ENCODE data around the gene FRMPD2. TPM values are rescaled to one million over a fixed set of nuclear protein-coding genes. Genes with fewer than 3 reads are reported as not detected.
"Not testable (repeated sequence)": the region's sequence is repeated elsewhere in the genome, so short reads cannot be mapped to it uniquely, and the experiment has no call there.

FRMPD2 gene
- total RNA-seq, 1 donor from 2014 or later, result under 0.01 TPM

GRCh38 chr10:48231178-48231577 is 43.3 kb downstream of the FRMPD2 start:
- no peak for TF ChIP-seq CTCF (IDR thresholded peaks at IDR 0.05; ENCODE audit: insufficient read depth, low read length, severe bottlenecking)
- no peaks in the 10 kb centered on the region for H3K36me3 ChIP-seq (ENCODE audit: control insufficient read depth, insufficient read depth, low read length)
- H3K4me3 ChIP-seq (ENCODE audit: low read depth, low read length), result no peak overlapping the region
- no peak for FAIRE-seq
- peak; percentile 3 for DNase-seq (ENCODE audit: low read depth)
- no peaks in the 10 kb centered on the region for H3K27me3 ChIP-seq (ENCODE audit: control insufficient read depth, insufficient read depth, low read length)

GRCh38 chr10:48227213-48227612 is 47.3 kb downstream of the FRMPD2 start:
- Histone ChIP-seq H3K4me3 (ENCODE audit: low read depth, low read length) (no peak overlapping the region), H3K27me3 (ENCODE audit: control insufficient read depth, insufficient read depth, low read length) (no peaks in the 10 kb centered on the region), H3K36me3 (ENCODE audit: control insufficient read depth, insufficient read depth, low read length) (no peaks in the 10 kb centered on the region)
- FAIRE-seq (no peak), DNase-seq (ENCODE audit: low read depth) (no peak)
- TF ChIP-seq CTCF (IDR thresholded peaks at IDR 0.05; ENCODE audit: insufficient read depth, low read length, severe bottlenecking), result no peak

- H3K4me3 ChIP-seq (ENCODE audit: low read depth, low read length), result no peak overlapping the region
- TF ChIP-seq CTCF (IDR thresholded peaks at IDR 0.05; ENCODE audit: insufficient read depth, low read length, severe bottlenecking), result no peak
- no peak for DNase-seq (ENCODE audit: low read depth)
- H3K36me3 ChIP-seq (ENCODE audit: control insufficient read depth, insufficient read depth, low read length), result no peaks in the 10 kb centered on the region
- no peak for FAIRE-seq
- H3K27me3 ChIP-seq (ENCODE audit: control insufficient read depth, insufficient read depth, low read length), result no peaks in the 10 kb centered on the region
Observed at GRCh38 chr10:48224979-48225560, 49.4 kb downstream of the FRMPD2 start.

GRCh38 chr10:48224296-48224695 is 50.2 kb downstream of the FRMPD2 start:
- no peak for DNase-seq (ENCODE audit: low read depth)
- no peak for FAIRE-seq
- Histone ChIP-seq H3K4me3 (ENCODE audit: low read depth, low read length) (no peak overlapping the region), H3K27me3 (ENCODE audit: control insufficient read depth, insufficient read depth, low read length) (no peaks in the 10 kb centered on the region), H3K36me3 (ENCODE audit: control insufficient read depth, insufficient read depth, low read length) (no peaks in the 10 kb centered on the region)
- no peak for TF ChIP-seq CTCF (IDR thresholded peaks at IDR 0.05; ENCODE audit: insufficient read depth, low read length, severe bottlenecking)

- DNase-seq (ENCODE audit: low read depth) (no peak), FAIRE-seq (no peak)
- Histone ChIP-seq H3K36me3 (ENCODE audit: control insufficient read depth, insufficient read depth, low read length) (no peaks in the 10 kb centered on the region), H3K27me3 (ENCODE audit: control insufficient read depth, insufficient read depth, low read length) (no peaks in the 10 kb centered on the region), H3K4me3 (ENCODE audit: low read depth, low read length) (no peak overlapping the region)
- no peak for TF ChIP-seq CTCF (IDR thresholded peaks at IDR 0.05; ENCODE audit: insufficient read depth, low read length, severe bottlenecking)
Observed at GRCh38 chr10:48221814-48222213, 52.7 kb downstream of the FRMPD2 start.

GRCh38 chr10:48221031-48221430 is 53.5 kb downstream of the FRMPD2 start:
- not testable (repeated sequence) for H3K4me3 ChIP-seq (ENCODE audit: low read depth, low read length); H3K27me3 ChIP-seq (ENCODE audit: control insufficient read depth, insufficient read depth, low read length); H3K36me3 ChIP-seq (ENCODE audit: control insufficient read depth, insufficient read depth, low read length); FAIRE-seq; DNase-seq (ENCODE audit: low read depth)

All from bronchial epithelial cell (primary cell).